Spleen (tissue), 7 donors: ENCODE results near the gene TESMIN.

ENCODE experiments used
- POLR2A ChIP-seq, 3 donors: fragments of 450-650 bp; IDR thresholded peaks; one replicate each; pipeline ENCODE4 v1.5.1; 2017; ENCODE audit warnings: antibody characterized with exemption in 3 of 3, mild to moderate bottlenecking in 1 of 3
- POLR2AphosphoS5 ChIP-seq, 3 donors: sonication (generic); formaldehyde crosslinking; IDR thresholded peaks; one replicate each; pipeline ENCODE4 v1.5.1; 2017; ENCODE audit warnings: antibody characterized with exemption in 3 of 3
- TF ChIP-seq, protein P1 (sequence below), 11 experiments: fragments of 200-600 bp in 7 of 11; fragments of 450-650 bp in 4 of 11; sonication (generic) in 4 of 11; IDR thresholded peaks in 8 of 11; conservative IDR thresholded peaks in 3 of 11; 1 replicate in 7 of 11; 2 replicates in 4 of 11; pipeline versions ENCODE4 v1.4.0 to v1.8.0; 2016 to 2021; ENCODE audit warnings: antibody characterized with exemption in 11 of 11, inconsistent platforms in 4 of 11, mild to moderate bottlenecking in 1 of 11
- donor health status: DM: no; HTN: no; CAD: no; lungs with moderate emphysema.
- donor health status: DM: no; HTN: no; CAD: no.
- donor health status: DM: no; HTN: no; CAD: no.

DNA sequence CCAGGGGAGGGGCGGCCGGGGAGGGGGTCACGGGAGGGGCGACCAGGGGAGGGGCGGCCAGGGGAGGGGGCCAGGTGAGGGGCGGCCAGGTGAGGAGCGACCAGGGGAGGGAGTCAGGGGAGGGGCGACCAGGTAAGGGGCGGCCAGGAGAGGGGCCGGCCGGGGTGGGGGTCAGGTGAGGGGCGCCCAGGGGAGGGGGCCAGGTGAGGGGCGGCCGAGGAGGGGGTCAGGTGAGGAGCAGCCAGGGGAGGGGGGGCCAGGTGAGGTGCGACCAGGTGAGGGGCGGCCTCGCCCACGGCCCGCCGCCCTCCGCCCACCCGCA is 355 bp downstream of the TESMIN start:
- TF ChIP-seq POLR2A (IDR thresholded peaks at IDR 0.05), result no peak
- TF ChIP-seq, protein P1, sequence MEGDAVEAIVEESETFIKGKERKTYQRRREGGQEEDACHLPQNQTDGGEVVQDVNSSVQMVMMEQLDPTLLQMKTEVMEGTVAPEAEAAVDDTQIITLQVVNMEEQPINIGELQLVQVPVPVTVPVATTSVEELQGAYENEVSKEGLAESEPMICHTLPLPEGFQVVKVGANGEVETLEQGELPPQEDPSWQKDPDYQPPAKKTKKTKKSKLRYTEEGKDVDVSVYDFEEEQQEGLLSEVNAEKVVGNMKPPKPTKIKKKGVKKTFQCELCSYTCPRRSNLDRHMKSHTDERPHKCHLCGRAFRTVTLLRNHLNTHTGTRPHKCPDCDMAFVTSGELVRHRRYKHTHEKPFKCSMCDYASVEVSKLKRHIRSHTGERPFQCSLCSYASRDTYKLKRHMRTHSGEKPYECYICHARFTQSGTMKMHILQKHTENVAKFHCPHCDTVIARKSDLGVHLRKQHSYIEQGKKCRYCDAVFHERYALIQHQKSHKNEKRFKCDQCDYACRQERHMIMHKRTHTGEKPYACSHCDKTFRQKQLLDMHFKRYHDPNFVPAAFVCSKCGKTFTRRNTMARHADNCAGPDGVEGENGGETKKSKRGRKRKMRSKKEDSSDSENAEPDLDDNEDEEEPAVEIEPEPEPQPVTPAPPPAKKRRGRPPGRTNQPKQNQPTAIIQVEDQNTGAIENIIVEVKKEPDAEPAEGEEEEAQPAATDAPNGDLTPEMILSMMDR (IDR thresholded peaks at IDR 0.05 in 8 of 11, conservative IDR thresholded peaks at IDR 0.05 in 3 of 11), result no peak
- TF ChIP-seq POLR2AphosphoS5 (IDR thresholded peaks at IDR 0.05), result no peak
